Activated CD4-positive, alpha-beta T cell treated with anti-CD3 and anti-CD28 coated beads, Interleukin-10, Interleukin-2, amounts not matched to agents 100 ng/mL and 50 ng/mL, durations not matched to agents 16 hours and 8 hours (primary cell): Measurements from ENCODE around the gene SCYGR1.
"Not testable (repeated sequence)": the region's sequence is repeated elsewhere in the genome, so short reads cannot be mapped to it uniquely, and the experiment has no call there.

Experiments
- DNase-seq: peaks from one replicate; pipeline ENCODE4 v3.0.0-alpha.2; 2020

SCYGR1 gene

GRCh38 chr2:227387583-227387982, at the start of gene SCYGR1:
Gene SCYGR1 (minus strand): TSS chr2:227387949. CDS start chr2:227387949, 0 bp downstream.
- DNase-seq: not testable (repeated sequence)

GRCh38 chr2:227436436-227437174, 48.9 kb upstream of the SCYGR1 start:
- DNase-seq: no peak

GRCh38 chr2:227433171-227433570, 45.4 kb upstream of the SCYGR1 start:
- no peak for DNase-seq

GRCh38 chr2:227430639-227431038, 42.9 kb upstream of the SCYGR1 start:
- DNase-seq: no peak

GRCh38 chr2:227428731-227429285, 41.1 kb upstream of the SCYGR1 start:
- DNase-seq: no peak

- DNase-seq: no peak
Measured at GRCh38 chr2:227423656-227424499, 36.1 kb upstream of the SCYGR1 start.

- no peak for DNase-seq
Measured at GRCh38 chr2:227420087-227421052, 32.6 kb upstream of the SCYGR1 start.

GRCh38 chr2:227416701-227417100, 29.0 kb upstream of the SCYGR1 start:
- DNase-seq: no peak

- peak; percentile 45 for DNase-seq
Measured at GRCh38 chr2:227415538-227416424, 28.0 kb upstream of the SCYGR1 start.

- DNase-seq: no peak
Measured at GRCh38 chr2:227414846-227415245, 27.1 kb upstream of the SCYGR1 start.

- no peak for DNase-seq
Measured at GRCh38 chr2:227413371-227413770, 25.6 kb upstream of the SCYGR1 start.

- DNase-seq: no peak
Measured at GRCh38 chr2:227412877-227413276, 25.1 kb upstream of the SCYGR1 start.

GRCh38 chr2:227411990-227412350, 24.2 kb upstream of the SCYGR1 start:
- no peak for DNase-seq

- DNase-seq: peak; percentile 87
Measured at GRCh38 chr2:227411320-227411989, 23.7 kb upstream of the SCYGR1 start.

GRCh38 chr2:227410191-227410590, 22.4 kb upstream of the SCYGR1 start:
- no peak for DNase-seq

- DNase-seq: no peak
Measured at GRCh38 chr2:227407591-227408151, 19.9 kb upstream of the SCYGR1 start.

GRCh38 chr2:227406177-227407031, 18.7 kb upstream of the SCYGR1 start:
- DNase-seq: peak; percentile 34

GRCh38 chr2:227404585-227405271, 17.0 kb upstream of the SCYGR1 start:
- no peak for DNase-seq

- no peak for DNase-seq
Measured at GRCh38 chr2:227402959-227403358, 15.2 kb upstream of the SCYGR1 start.
